GM23338 (cell line): ENCODE results near the gene KIRREL3.

ENCODE experiments used
- CTCF ChIP-seq, 2 experiments: fragments of 200-600 bp in 1 of 2; sonication (generic) in 1 of 2; conservative IDR thresholded peaks; 2 replicates each; pipeline versions ENCODE4 v1.5.1 to v1.6.1; 2016 to 2017; ENCODE audit warnings: antibody characterized with exemption in 2 of 2, low read depth in 2 of 2, mild to moderate bottlenecking in 2 of 2, moderate library complexity in 1 of 2
- EZH2 ChIP-seq: fragments of 200-600 bp; sonication (generic); IDR thresholded peaks from one replicate; pipeline ENCODE4 v1.8.0; 2017; ENCODE audit warnings: antibody characterized with exemption, mild to moderate bottlenecking, low read depth; ENCODE audit not compliant: unreplicated experiment
- EZH2phosphoT487 ChIP-seq: fragments of 200-600 bp; sonication (generic); IDR thresholded peaks from one replicate; pipeline ENCODE4 v1.8.1; 2018; ENCODE audit warnings: antibody characterized with exemption; ENCODE audit not compliant: unreplicated experiment
- JUNB ChIP-seq: IDR thresholded peaks from one replicate; pipeline ENCODE4 v1.6.1; 2016; ENCODE audit warnings: antibody characterized with exemption; ENCODE audit not compliant: unreplicated experiment
- POLR2AphosphoS5 ChIP-seq: IDR thresholded peaks from 2 replicates; pipeline ENCODE4 v1.6.1; 2016; ENCODE audit warnings: antibody characterized with exemption, low read depth
- REST ChIP-seq: IDR thresholded peaks from one replicate; pipeline ENCODE4 v1.6.1; 2018; ENCODE audit warnings: antibody characterized with exemption; ENCODE audit not compliant: unreplicated experiment
- ZNF331 ChIP-seq: fragments of 250-450 bp; sonication (Bioruptor Pico); IDR thresholded peaks from 2 replicates; pipeline ENCODE4 v1.5.0; 2020; ENCODE audit warnings: low read depth, mild to moderate bottlenecking, moderate library complexity

- TF ChIP-seq CTCF (conservative IDR thresholded peaks at IDR 0.05; ENCODE audit: low read depth in 2 of 2) = no peak
- TF ChIP-seq EZH2phosphoT487 = no peak
- TF ChIP-seq REST = no peak
- TF ChIP-seq ZNF331 (CRISPR knock-in tag) = no peak
- no peak for TF ChIP-seq POLR2AphosphoS5
- TF ChIP-seq EZH2 = no peak
- no peak for TF ChIP-seq JUNB
Measured at GRCh38 chr11:126597041-126597440, 403.5 kb downstream of the KIRREL3 start.
